ENCODE results near the gene FXN.

GRCh38 chr9:69089491-69089890 is 53.9 kb downstream of the FXN start:
- TF ChIP-seq POLR2A (IDR thresholded peaks at IDR 0.05) (no peak), CTCF (IDR thresholded peaks at IDR 0.05) (no peak)
